Karpas-422 (cell line): Measurements from ENCODE around the gene MROH2A. TPM values are rescaled to one million over a fixed set of nuclear protein-coding genes. Genes with fewer than 3 reads are reported as not detected.

Source experiments
- DNase-seq: peaks from one replicate; pipeline ENCODE4 v3.0.0-alpha.2; 2015
- H2AFZ ChIP-seq: fragments of 200-600 bp; sonication (generic); 2 replicates; pipeline ENCODE4 v1.6.1; 2014; ENCODE audit warnings: antibody characterized with exemption, low read length, mixed read lengths
- H3K27ac ChIP-seq: fragments of 200-600 bp; sonication (generic); 2 replicates; pipeline ENCODE4 v1.5.1; 2014; ENCODE audit warnings: mild to moderate bottlenecking, low read length, moderate library complexity
- H3K27me3 ChIP-seq: fragments of 200-600 bp; sonication (generic); 2 replicates; pipeline ENCODE4 v1.6.1; 2014; ENCODE audit warnings: low read length, mixed read lengths
- H3K36me3 ChIP-seq: fragments of 200-600 bp; sonication (generic); 2 replicates; pipeline ENCODE4 v1.6.1; 2014; ENCODE audit warnings: low read length, mixed read lengths; ENCODE audit not compliant: insufficient read depth
- H3K4me1 ChIP-seq: fragments of 200-600 bp; sonication (generic); 2 replicates; pipeline ENCODE4 v1.6.1; 2014; ENCODE audit warnings: mild to moderate bottlenecking, low read length, mixed read lengths
- H3K4me2 ChIP-seq: fragments of 200-600 bp; sonication (generic); 2 replicates; pipeline ENCODE4 v1.6.1; 2014; ENCODE audit warnings: low read length, low read depth, mild to moderate bottlenecking; ENCODE audit not compliant: poor library complexity, severe bottlenecking
- H3K4me3 ChIP-seq: fragments of 200-600 bp; sonication (generic); 2 replicates; pipeline ENCODE4 v1.5.1; 2014; ENCODE audit warnings: mild to moderate bottlenecking, antibody characterized with exemption, low read length, mixed read lengths
- H3K79me2 ChIP-seq: fragments of 200-600 bp; sonication (generic); 2 replicates; pipeline ENCODE4 v1.6.1; 2014; ENCODE audit warnings: mild to moderate bottlenecking, low read length, mixed read lengths
- H3K9ac ChIP-seq: fragments of 200-600 bp; sonication (generic); 2 replicates; pipeline ENCODE4 v1.6.0; 2014; ENCODE audit warnings: low read length
- H3K9me2 ChIP-seq: fragments of 200-600 bp; sonication (generic), shearing (Covaris generic); replicated peaks from 2 replicates; pipeline ENCODE4 v1.6.0; 2014; ENCODE audit warnings: mild to moderate bottlenecking, low read length, moderate library complexity; ENCODE audit not compliant: insufficient read depth
- H3K9me3 ChIP-seq: fragments of 300-700, 200-600 bp; sonication (generic); 2 replicates; pipeline ENCODE4 v1.6.1; 2014; ENCODE audit warnings: low read length, mixed read lengths
- H4K20me1 ChIP-seq: fragments of 200-600 bp; sonication (generic); 2 replicates; pipeline ENCODE4 v1.6.1; 2014; ENCODE audit warnings: mild to moderate bottlenecking, antibody characterized with exemption, low read length, low read depth; ENCODE audit not compliant: insufficient read depth
- total RNA-seq: library from RNA; depleted of rRNA; stranded (reverse); fragments of >200 nt; shearing (Covaris generic); gene quantifications from 2 replicates; pipeline ENCODE4 v1.2.3, GENCODE V29; 2014; ENCODE audit warnings: low replicate concordance

MROH2A gene
- total RNA-seq, 1 experiment from 2014 or later = 2.6 TPM

- H3K79me2 ChIP-seq = no peaks in the 10 kb centered on the region
- no peaks in the 10 kb centered on the region; the same call in 1 of the 2 replicates for H3K4me1 ChIP-seq
- no peak overlapping the region for H3K4me2 ChIP-seq
- H3K9ac ChIP-seq = no peak overlapping the region
- H3K9me2 ChIP-seq = no peaks in the 10 kb centered on the region
- no peak overlapping the region for H2AFZ ChIP-seq
- H3K27me3 ChIP-seq = peaks cover 2% of the 10 kb centered on the region; the same call in 1 of the 2 replicates
- no peaks in the 10 kb centered on the region for H4K20me1 ChIP-seq
- DNase-seq = no peak
- no peak overlapping the region for H3K27ac ChIP-seq
- H3K4me3 ChIP-seq = no peak overlapping the region
- H3K36me3 ChIP-seq = no peaks in the 10 kb centered on the region
- no peaks in the 10 kb centered on the region; the same call in 1 of the 2 replicates for H3K9me3 ChIP-seq
These were observed 19.3 kb upstream of the MROH2A start for GRCh38 chr2:233758849-233759248.

GRCh38 chr2:233760043-233760442, 18.1 kb upstream of the MROH2A start, which contains the start of gene UGT1A1:
UGT1A1 (plus strand) TSS chr2:233760270; CDS start chr2:233760288, 18 bp downstream.
- H2AFZ ChIP-seq = no peak within 1 kb of the TSS
- H3K9me2 ChIP-seq = no peaks in the 10 kb centered on the region
- H3K27ac ChIP-seq = no peak within 1 kb of the TSS
- no peak for DNase-seq
- no peak within 1 kb of the TSS for H3K9ac ChIP-seq
- H3K4me1 ChIP-seq = no peaks in the 10 kb centered on the region; the same call in 1 of the 2 replicates
- no peaks in the 10 kb centered on the region for H4K20me1 ChIP-seq
- H3K27me3 ChIP-seq = peaks cover 2% of the 10 kb centered on the region; the same call in 1 of the 2 replicates
- H3K4me2 ChIP-seq = no peak within 1 kb of the TSS
- no peak within 1 kb of the TSS for H3K4me3 ChIP-seq
- no peaks in the 10 kb centered on the region for H3K36me3 ChIP-seq
- H3K9me3 ChIP-seq = no peaks in the 10 kb centered on the region; the same call in 1 of the 2 replicates
- no peaks in the 10 kb centered on the region for H3K79me2 ChIP-seq

GRCh38 chr2:233761040-233761769, 16.9 kb upstream of the MROH2A start:
- Histone ChIP-seq H3K9me2 (no peaks in the 10 kb centered on the region), H3K4me2 (no peak overlapping the region), H3K4me3 (no peak overlapping the region), H3K27me3 (peaks cover 2% of the 10 kb centered on the region; the same call in 1 of the 2 replicates), H3K4me1 (no peaks in the 10 kb centered on the region; the same call in 1 of the 2 replicates), H3K79me2 (no peaks in the 10 kb centered on the region), H3K36me3 (no peaks in the 10 kb centered on the region), H2AFZ (no peak overlapping the region), H3K9ac (no peak overlapping the region), H3K27ac (no peak overlapping the region), H3K9me3 (no peaks in the 10 kb centered on the region; the same call in 1 of the 2 replicates), H4K20me1 (no peaks in the 10 kb centered on the region)
- DNase-seq = no peak

- no peak for DNase-seq
- Histone ChIP-seq H3K27me3 (no peaks in the 10 kb centered on the region), H3K79me2 (no peaks in the 10 kb centered on the region), H3K9me2 (no peaks in the 10 kb centered on the region), H3K9me3 (no peaks in the 10 kb centered on the region), H3K27ac (no peak overlapping the region), H2AFZ (no peak overlapping the region), H3K4me1 (no peaks in the 10 kb centered on the region), H3K4me3 (no peak overlapping the region), H3K36me3 (no peaks in the 10 kb centered on the region), H3K4me2 (no peak overlapping the region), H4K20me1 (no peaks in the 10 kb centered on the region), H3K9ac (no peak overlapping the region)
These were observed 13.9 kb upstream of the MROH2A start for GRCh38 chr2:233764264-233764663.

- no peaks in the 10 kb centered on the region for H3K36me3 ChIP-seq
- H2AFZ ChIP-seq = no peak overlapping the region
- H3K9ac ChIP-seq = no peak overlapping the region
- no peak overlapping the region for H3K4me2 ChIP-seq
- no peaks in the 10 kb centered on the region for H3K27me3 ChIP-seq
- H4K20me1 ChIP-seq = no peaks in the 10 kb centered on the region
- no peaks in the 10 kb centered on the region for H3K9me3 ChIP-seq
- H3K4me3 ChIP-seq = no peak overlapping the region
- no peaks in the 10 kb centered on the region for H3K4me1 ChIP-seq
- DNase-seq = no peak
- H3K9me2 ChIP-seq = no peaks in the 10 kb centered on the region
- no peaks in the 10 kb centered on the region for H3K79me2 ChIP-seq
- no peak overlapping the region for H3K27ac ChIP-seq
These were observed 13.4 kb upstream of the MROH2A start for GRCh38 chr2:233764761-233765160.

GRCh38 chr2:233766416-233766815, 11.7 kb upstream of the MROH2A start:
- H3K4me3 ChIP-seq = no peak overlapping the region
- H3K27me3 ChIP-seq = no peaks in the 10 kb centered on the region
- H3K9me3 ChIP-seq = no peaks in the 10 kb centered on the region
- H3K4me2 ChIP-seq = no peak overlapping the region
- no peak overlapping the region for H3K9ac ChIP-seq
- no peak overlapping the region for H2AFZ ChIP-seq
- no peaks in the 10 kb centered on the region for H3K9me2 ChIP-seq
- H3K27ac ChIP-seq = no peak overlapping the region
- H3K36me3 ChIP-seq = no peaks in the 10 kb centered on the region
- no peaks in the 10 kb centered on the region for H4K20me1 ChIP-seq
- DNase-seq = no peak
- H3K79me2 ChIP-seq = no peaks in the 10 kb centered on the region
- H3K4me1 ChIP-seq = no peaks in the 10 kb centered on the region

GRCh38 chr2:233768076-233768475, 10.1 kb upstream of the MROH2A start:
- Histone ChIP-seq H3K9me3 (no peaks in the 10 kb centered on the region), H3K4me1 (no peaks in the 10 kb centered on the region), H3K79me2 (no peaks in the 10 kb centered on the region), H3K36me3 (no peaks in the 10 kb centered on the region), H3K27me3 (no peaks in the 10 kb centered on the region), H3K4me3 (no peak overlapping the region), H2AFZ (no peak overlapping the region), H3K27ac (no peak overlapping the region), H4K20me1 (no peaks in the 10 kb centered on the region), H3K4me2 (no peak overlapping the region), H3K9me2 (no peaks in the 10 kb centered on the region), H3K9ac (no peak overlapping the region)
- no peak for DNase-seq

- no peak for DNase-seq
- H3K9me3 ChIP-seq = no peaks in the 10 kb centered on the region
- H3K27me3 ChIP-seq = no peaks in the 10 kb centered on the region
- H3K4me2 ChIP-seq = no peak overlapping the region
- no peak overlapping the region for H3K27ac ChIP-seq
- no peaks in the 10 kb centered on the region for H3K79me2 ChIP-seq
- no peak overlapping the region for H3K9ac ChIP-seq
- H3K36me3 ChIP-seq = no peaks in the 10 kb centered on the region
- no peaks in the 10 kb centered on the region for H4K20me1 ChIP-seq
- H3K9me2 ChIP-seq = no peaks in the 10 kb centered on the region
- no peak overlapping the region for H2AFZ ChIP-seq
- H3K4me1 ChIP-seq = no peaks in the 10 kb centered on the region
- no peak overlapping the region for H3K4me3 ChIP-seq
These were observed 8.9 kb upstream of the MROH2A start for GRCh38 chr2:233769260-233769659.
